ENCODE measurements around the gene MBD6.
A peak's percentile ranks its signal among the peaks of the same experiment; 100 is the strongest.
"Not testable (repeated sequence)": the region's sequence is repeated elsewhere in the genome, so short reads cannot be mapped to it uniquely, and the experiment has no call there.

The MBD6 gene

GRCh38 chr12:57515408-57515933 is 7.2 kb upstream of the MBD6 start:
- ATAC-seq, result no peak

DNA sequence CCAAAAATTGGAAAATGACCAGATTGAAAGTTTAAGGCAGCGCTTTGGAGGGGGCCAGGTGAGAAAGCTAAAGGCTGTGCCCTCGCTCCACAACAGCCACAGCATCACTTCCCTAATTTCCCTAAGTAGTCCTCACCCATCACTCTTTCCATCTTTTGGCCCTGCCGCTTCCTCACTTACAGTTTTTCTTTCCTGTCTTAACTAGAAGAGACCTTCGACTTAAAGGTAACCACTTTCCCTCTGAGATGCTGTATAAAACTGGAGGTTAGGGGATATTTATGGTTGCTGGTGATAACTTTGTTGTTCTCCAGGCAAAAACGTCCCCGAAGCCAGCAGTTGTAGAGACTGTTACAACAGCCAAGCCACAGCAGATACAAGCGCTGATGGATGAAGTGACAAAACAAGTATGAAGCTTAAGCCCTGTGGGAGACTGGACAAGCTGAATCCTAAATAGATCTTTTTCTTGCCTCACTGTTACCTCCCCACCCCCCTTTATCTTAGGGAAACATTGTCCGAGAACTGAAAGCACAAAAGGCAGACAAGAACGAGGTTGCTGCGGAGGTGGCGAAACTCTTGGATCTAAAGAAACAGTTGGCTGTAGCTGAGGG is 6.6 kb upstream of the MBD6 start:
- ATAC-seq, result no peak

DNA sequence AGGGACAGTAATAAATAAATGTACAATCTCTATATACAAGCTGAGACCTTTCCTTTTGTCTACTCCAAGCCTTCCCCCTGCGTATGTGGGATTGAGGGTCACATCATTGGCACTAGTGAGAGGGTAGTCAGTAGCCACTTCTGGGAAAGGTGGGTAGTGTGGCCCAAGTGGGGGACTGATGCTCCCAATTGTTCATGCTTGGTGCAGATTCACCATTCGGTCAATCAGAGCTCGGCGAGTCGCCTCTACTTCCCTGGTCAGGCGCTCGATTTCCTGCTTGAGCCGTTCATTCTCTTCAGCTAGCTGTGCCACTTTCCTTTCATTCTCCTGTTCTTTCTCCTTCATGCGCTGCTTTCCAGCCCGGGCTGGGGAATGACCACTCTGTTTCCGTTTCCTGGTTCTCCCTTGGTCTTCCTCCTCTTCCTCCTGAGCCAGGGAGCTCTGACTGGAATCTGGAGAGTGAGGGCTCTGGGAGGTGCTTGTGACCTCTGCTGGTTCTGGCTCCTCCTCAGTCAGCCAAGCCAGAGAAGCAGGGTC is 5.9 kb upstream of the MBD6 start:
- ATAC-seq, result no peak

GRCh38 chr12:57517187-57517586 is 5.4 kb upstream of the MBD6 start:
- no peak for ATAC-seq

GRCh38 chr12:57517718-57518117 is 4.9 kb upstream of the MBD6 start:
- not testable (repeated sequence) for ATAC-seq

DNA sequence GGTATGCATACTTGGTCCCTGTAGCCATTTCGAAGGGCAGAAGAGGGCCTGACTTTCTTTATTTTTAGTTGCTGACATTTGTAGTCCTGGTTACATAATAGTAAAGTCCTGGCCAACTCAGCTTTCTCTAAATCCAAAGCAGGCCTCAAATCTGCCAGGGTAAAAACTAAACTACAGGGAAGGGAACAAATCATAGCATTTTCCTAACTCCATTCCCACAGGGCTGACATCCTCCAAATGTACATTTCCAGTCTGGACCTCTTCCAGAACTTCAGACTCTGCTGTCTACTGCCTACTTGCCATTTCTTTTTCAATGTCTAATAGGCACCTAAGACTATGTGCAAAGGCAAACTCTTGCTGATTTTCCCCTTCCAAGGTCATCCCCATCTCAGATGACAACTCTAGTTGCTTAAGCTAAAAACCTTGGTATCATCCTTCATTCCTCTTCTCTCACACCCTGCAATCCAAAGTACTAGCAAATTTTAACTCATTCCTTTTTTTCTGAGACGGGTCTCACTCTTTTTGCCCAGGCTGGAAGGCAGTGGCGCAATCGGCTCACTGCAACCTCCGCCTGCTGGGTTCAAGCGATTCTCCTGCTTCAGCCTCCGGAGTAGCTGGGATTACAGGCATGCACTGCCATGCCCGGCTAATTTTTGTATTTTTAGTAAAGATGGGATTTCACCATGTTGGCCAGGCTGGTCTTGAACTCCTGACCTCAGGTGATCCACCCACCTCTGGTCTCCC is 4.3 kb upstream of the MBD6 start:
- no peak for ATAC-seq

- ATAC-seq, result no peak
Measured at GRCh38 chr12:57518920-57519795, 3.5 kb upstream of the MBD6 start.

DNA sequence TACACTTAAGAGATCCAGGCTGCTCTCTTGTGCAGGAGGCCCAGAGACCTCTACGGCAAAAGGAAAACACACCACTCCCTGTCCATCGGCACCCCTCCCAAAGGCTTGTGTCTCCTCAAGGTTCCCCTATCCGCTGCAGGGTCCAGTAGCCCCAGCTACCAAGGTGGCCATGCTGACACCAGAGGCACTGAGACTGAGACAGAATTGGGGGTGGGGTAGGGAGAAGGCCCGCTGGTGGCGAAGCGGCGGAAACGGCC is 2.9 kb upstream of the MBD6 start:
- no peak for ATAC-seq

DNA sequence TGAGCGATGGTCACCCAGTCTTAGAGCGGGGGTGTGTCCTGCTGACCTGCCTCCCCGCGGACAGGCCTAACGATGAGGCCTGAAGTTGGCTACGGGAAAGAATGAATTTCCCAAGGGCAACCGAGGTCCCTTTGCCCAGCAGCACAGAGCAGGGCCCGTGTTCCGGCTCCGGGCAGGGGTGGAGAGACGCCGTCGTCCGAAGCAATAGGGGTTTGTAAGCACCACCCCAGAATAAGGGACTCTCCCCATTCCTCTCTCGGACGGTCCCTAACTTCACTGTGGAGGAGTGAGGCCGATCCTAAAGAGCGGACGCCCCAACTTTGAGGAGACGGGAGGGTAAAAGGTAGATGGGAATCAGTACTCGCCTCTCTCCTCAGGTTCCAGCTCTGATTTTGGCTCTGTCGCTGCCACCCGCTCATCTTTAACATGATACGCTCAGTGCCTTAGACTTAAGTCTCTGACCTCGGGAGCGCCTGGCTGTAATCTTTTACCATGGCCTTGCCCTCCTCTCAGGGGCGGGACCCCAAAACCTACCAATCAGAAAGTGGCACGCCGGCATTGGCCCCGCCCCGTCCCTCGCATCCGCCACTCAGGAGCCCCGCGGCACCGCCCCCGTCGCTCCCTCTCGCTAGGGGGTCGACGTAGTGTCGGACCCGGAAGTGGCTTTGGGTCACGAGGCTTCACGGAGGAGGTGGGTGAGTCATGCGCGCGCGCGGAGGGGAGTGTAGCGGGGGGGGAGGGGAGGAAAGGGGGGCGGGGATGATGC is 2.4 kb upstream of the MBD6 start, which contains the start of gene DDIT3:
Gene DDIT3 (minus strand): TSS at position 462 of the 766 bp plus-strand sequence. CDS start 3,108 bp downstream, outside the sequence.
- peak; percentile 78 to 81 for ATAC-seq

- ATAC-seq, result no peak
Measured at GRCh38 chr12:57521525-57522010, 1.1 kb upstream of the MBD6 start.

DNA sequence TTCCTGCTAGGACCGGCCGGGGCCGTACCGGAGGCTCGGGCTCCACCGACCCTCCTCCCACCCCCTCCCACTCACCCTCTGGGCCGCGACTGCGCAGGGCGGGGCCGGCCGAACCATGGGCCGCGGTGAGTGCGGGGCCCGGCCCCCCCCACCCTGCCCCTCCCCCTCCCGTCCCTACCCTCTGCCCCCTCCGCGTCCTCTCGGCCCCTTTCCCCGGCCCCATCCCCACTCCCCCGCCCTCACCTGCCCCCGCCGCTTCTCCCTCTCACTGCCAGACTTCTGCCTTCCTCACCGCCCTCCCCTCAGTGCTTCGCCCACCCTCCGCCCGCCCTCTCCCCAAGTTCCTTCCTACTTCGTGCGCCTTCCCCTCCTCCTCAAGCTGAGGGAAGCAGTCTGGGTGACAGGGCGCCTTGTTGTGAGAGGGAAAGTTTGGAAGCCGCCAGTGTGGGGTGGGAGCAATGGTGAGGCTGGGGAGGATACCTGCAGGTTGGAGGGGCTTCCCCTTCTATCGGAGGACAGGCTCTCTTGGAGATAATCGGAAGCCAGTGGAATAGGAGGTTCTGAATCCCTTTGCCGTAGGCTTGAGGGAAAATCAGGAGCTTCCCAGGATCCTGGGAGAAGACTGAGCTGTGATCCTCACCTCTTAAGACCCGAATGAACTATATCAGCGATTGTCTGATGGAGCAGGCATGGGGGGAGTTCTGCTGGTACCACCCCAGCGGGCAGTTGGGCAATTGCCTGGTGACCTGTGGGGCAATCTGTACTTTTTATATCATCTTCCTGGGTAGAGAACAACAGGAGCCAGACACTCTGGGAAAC is 472 bp downstream of the MBD6 start:
- ATAC-seq, result no peak

DNA sequence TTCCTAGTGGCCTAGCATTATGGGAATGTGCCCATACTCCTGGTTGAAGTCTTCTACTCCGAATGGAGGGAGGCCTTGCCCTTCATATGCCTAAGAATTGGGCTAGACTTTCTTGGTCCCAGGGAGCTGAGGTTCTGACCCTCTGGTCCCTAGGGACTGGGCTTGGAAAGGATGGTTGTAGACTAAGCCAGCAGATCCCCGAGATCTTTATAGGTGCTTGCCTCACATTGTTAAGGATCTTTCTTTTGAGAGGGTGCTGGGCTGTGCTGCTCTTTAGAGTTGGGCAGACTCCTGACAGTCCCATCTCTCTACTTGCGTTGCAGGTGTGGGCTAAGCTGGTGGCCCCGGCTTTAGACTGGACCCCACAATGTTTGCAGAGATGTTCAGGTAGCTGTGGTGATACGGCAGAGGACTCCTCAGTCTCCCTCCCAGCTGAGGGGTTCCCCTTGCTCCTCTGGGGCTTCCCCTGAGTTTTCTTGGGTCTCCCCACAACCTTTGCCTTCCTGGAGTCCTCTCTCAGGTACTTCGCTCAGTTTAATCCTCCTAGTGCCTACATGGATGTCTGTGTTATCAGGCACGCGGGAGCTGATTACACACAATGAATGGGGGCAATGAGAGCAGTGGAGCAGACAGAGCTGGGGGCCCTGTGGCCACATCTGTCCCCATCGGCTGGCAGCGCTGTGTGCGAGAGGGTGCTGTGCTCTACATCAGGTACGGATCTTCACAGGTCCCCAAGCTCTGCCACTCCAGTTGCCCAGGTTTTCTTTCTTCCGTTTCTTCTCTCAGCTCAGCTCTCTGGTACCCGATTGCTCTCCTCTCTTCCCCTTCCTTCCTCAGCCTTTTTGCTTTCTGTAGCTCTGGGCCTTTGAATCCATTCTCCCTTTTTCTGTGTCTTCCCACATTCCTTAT is 1.3 kb downstream of the MBD6 start:
- ATAC-seq, result no peak

DNA sequence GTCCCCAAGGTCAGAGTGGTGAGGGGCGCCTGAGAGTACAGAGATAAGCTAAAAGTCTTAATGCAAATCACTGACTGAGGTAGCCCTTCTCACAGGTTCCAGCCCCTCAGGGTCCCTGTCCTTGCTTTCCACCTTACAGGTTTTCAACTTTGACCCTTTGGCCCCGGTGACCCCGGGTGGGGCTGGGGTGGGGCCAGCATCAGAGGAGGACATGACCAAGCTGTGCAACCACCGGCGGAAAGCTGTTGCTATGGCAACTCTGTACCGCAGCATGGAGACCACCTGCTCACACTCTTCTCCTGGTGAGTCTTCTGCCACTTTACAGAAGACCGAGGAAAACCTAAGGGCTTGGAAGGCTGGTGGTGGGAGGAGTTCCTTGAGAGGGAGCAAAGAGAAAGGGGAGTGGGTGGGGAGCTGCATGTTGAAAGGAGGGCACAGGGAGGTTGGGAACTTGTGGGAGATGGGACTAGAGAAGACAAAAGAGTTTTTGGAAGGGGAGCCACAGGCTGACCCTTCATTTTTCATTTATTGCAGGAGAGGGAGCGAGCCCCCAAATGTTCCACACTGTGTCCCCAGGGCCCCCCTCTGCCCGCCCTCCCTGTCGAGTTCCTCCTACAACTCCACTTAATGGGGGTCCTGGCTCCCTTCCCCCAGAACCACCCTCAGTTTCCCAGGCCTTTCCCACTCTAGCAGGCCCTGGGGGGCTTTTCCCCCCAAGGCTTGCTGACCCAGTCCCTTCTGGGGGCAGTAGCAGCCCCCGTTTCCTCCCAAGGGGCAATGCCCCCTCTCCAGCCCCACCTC is 2.4 kb downstream of the MBD6 start:
- ATAC-seq, result no peak

DNA sequence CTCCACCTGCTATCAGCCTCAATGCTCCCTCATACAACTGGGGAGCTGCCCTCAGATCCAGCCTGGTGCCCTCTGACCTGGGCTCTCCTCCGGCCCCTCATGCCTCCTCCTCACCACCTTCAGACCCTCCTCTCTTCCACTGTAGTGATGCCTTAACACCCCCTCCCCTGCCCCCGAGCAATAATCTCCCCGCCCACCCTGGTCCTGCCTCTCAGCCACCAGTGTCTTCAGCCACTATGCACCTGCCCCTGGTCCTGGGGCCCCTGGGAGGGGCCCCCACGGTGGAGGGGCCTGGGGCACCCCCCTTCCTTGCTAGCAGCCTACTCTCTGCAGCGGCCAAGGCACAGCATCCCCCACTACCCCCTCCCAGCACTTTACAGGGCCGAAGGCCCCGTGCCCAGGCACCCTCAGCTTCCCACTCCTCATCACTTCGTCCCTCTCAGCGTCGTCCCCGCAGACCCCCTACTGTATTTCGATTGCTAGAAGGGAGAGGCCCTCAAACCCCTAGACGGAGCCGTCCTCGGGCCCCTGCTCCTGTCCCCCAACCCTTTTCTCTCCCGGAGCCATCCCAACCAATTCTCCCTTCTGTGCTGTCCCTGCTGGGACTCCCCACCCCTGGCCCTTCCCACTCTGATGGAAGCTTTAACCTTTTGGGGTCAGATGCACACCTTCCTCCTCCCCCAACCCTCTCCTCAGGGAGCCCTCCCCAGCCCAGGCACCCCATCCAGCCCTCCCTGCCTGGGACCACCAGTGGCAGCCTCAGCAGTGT is 3.2 kb downstream of the MBD6 start:
- ATAC-seq, result no peak

DNA sequence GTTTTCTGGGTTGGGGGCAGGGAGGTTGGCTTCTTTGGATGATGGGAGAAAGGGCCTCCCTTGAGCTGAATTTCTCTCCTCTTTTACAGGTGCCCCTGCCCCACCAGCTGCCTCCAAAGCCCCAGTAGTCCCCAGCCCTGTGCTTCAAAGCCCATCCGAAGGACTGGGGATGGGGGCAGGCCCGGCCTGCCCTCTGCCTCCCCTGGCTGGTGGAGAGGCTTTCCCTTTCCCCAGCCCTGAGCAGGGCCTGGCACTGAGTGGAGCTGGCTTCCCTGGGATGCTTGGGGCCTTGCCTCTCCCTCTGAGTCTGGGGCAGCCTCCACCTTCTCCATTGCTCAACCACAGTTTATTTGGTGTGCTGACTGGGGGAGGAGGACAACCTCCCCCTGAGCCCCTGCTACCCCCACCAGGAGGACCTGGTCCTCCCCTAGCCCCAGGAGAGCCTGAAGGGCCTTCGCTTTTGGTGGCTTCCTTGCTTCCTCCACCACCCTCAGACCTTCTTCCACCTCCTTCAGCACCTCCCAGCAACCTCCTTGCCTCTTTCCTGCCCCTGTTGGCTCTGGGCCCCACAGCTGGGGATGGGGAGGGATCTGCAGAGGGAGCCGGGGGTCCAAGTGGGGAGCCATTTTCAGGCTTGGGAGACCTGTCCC is 4.0 kb downstream of the MBD6 start:
- no peak for ATAC-seq

GRCh38 chr12:57527184-57527583 is 4.6 kb downstream of the MBD6 start:
- ATAC-seq, result no peak

- no peak for ATAC-seq
Measured at GRCh38 chr12:57528176-57528575, 5.6 kb downstream of the MBD6 start.
